Body of pancreas (tissue), 4 donors: ENCODE data around the gene ASPDH. TPM values are rescaled to one million over a fixed set of nuclear protein-coding genes. Genes with fewer than 3 reads are reported as not detected.

Experiments
- ATAC-seq: fragments of 150-250 bp; one replicate; pipeline ENCODE4 v1.9.1; 2016
- DNase-seq, 4 donors: peaks; one replicate each; pipeline ENCODE4 v3.0.0-alpha.2; 2019
- H3K27ac ChIP-seq, 4 donors: fragments of 200-600 bp; sonication (generic); 1 replicate in 3 of 4; 2 replicates in 1 of 4; pipeline versions ENCODE4 v1.5.1 to v1.6.1; 2016 to 2019; ENCODE audit warnings: mild to moderate bottlenecking in 1 of 4, mixed read lengths in 1 of 4, moderate library complexity in 1 of 4
- H3K27me3 ChIP-seq, 2 donors: fragments of 200-600 bp; sonication (generic); one replicate each; pipeline ENCODE4 v1.6.0; 2016; ENCODE audit warnings: mild to moderate bottlenecking in 1 of 2
- H3K36me3 ChIP-seq, 2 donors: fragments of 200-600 bp; sonication (generic); replicated peaks in 1 of 2; 2 replicates each; pipeline ENCODE4 v1.5.1; 2016; ENCODE audit warnings: low read depth in 2 of 2; ENCODE audit not compliant: insufficient read depth in 1 of 2
- H3K4me1 ChIP-seq: fragments of 200-600 bp; sonication (generic); one replicate; pipeline ENCODE4 v1.6.0; 2016
- H3K4me3 ChIP-seq, 2 donors: fragments of 200-600 bp; sonication (generic); 1 replicate in 1 of 2; 2 replicates in 1 of 2; pipeline ENCODE4 v1.5.1; 2016 to 2019
- H3K9me3 ChIP-seq, 3 donors: fragments of 200-600 bp; sonication (generic); 1 replicate in 2 of 3; 2 replicates in 1 of 3; pipeline ENCODE4 v1.5.1; 2016
- CTCF ChIP-seq, 7 experiments: fragments of 450-650 bp in 4 of 7; fragments of 200-600 bp in 3 of 7; sonication (generic) in 3 of 7; IDR thresholded peaks; one replicate each; pipeline ENCODE4 v1.5.1; 2016 to 2019; ENCODE audit warnings: antibody characterized with exemption in 7 of 7
- POLR2A ChIP-seq, 3 donors: fragments of 450-650 bp; IDR thresholded peaks; one replicate each; pipeline ENCODE4 v1.6.1; 2016; ENCODE audit warnings: antibody characterized with exemption in 3 of 3, mild to moderate bottlenecking in 2 of 3
- WGBS, 2 donors: methylation state at CpG; one replicate each; pipeline ENCODE4 v1.1.5; 2017; 5-methylcytosine and 5-hydroxymethylcytosine counted together
- intact Hi-C: fragments of 100-400 bp; cut with DNase I; formaldehyde crosslinking; loops from one replicate; pipeline ENCODE4 v1.15.1; 2023
- total RNA-seq, 2 donors: library from RNA; depleted of rRNA; stranded (reverse); fragments of >200 nt; gene quantifications; one replicate each; pipeline ENCODE4 v1.1.0, GENCODE V29; 2016

Gene ASPDH
- total RNA-seq, 2 donors from 2014 or later = not detected

- no peaks in the 10 kb centered on the region for H3K36me3 ChIP-seq
- no peak overlapping the region for H3K27ac ChIP-seq
- H3K4me3 ChIP-seq = no peak overlapping the region
- 93 to 97% methylated on average over 10 to 18 of the region's 18 CpGs for WGBS, 2 donors
- no peaks in the 10 kb centered on the region for H3K27me3 ChIP-seq
- DNase-seq (no peak), ATAC-seq (no peak)
- H3K9me3 ChIP-seq = no peaks in the 10 kb centered on the region
- intact Hi-C loops = no loop called here
- TF ChIP-seq CTCF (IDR thresholded peaks at IDR 0.05) (no peak), POLR2A (IDR thresholded peaks at IDR 0.05) (no peak)
- H3K4me1 ChIP-seq = no peaks in the 10 kb centered on the region
Measured at GRCh38 chr19:50490411-50490811, 23.3 kb downstream of the ASPDH start.

DNA sequence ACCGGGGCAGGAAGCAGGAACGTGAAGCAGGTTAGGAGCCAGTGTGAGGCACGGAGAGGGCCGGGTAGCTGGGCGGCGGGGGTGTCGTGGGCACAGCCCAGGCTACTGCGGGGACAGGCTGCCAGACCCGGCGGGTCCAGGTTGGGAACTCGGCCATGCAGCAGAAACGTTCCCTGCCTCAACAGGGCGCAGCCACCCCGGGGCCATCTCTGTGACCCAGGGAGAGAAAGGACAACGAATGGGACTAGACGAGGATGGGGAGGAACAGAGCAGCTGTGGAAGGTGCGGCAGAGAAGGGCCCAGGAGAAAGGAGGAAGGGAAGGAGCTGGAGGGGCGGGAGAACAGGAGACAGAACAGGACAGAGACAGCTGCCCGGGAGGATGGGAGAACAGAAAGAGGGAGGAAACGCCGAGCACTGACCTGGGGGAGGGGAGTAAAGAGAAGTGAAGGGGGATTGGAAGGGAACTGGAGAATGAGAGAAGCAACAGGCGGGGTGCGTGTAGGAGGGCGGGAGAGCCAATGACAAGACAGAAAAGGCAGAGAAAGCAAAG lies 24.2 kb downstream of the ASPDH start:
- no peak for DNase-seq
- no peak for ATAC-seq
- intact Hi-C loops = no loop called here

DNA sequence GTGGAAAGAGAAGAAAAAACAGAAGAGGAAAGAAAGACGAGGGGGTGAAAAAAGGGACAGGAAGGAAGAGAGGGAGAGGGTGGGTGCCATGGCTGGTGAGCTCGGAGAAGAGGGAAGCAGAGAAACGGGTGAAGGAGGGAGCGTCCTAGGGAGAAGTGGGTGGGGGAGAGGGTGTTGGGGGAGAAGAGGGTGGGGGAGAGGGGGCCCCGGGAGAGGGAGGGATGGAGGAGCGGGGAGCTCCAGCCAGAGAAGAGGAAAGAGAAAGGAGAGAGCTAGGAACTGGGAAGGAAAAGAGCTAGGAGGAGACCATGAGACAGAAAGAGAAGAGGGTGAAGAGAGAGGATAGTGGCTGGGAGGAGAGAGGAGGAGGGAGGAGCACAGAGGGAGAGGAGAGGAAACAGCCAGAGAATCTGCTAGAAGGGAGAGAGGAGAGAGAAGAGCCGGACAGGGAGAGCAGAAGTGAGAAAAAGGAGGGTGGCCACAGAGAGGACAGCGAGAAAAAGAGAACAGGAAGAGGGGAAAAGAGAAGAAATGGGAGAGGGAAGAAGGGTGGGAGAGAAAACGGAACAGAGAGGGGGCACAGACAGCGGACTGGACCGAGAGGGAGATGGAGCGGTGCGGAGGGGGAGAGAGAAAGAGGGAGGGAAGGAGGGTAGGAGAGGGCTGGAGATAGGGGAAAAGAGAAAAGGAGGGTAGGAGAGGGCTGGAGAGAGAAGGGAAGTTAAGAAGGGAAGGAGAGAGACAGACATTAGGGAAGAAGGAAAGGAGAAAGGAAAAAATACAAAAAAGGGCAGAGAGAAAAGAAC lies 25.1 kb downstream of the ASPDH start:
- no peaks in the 10 kb centered on the region for H3K27me3 ChIP-seq
- no peak overlapping the region for H3K4me3 ChIP-seq
- no peak for DNase-seq
- TF ChIP-seq POLR2A (IDR thresholded peaks at IDR 0.05) (no peak), CTCF (IDR thresholded peaks at IDR 0.05) (no peak)
- no peak for ATAC-seq
- H3K4me1 ChIP-seq = no peaks in the 10 kb centered on the region
- no peaks in the 10 kb centered on the region for H3K9me3 ChIP-seq
- intact Hi-C loops = no loop called here
- no peak overlapping the region for H3K27ac ChIP-seq
- H3K36me3 ChIP-seq = no peaks in the 10 kb centered on the region
- WGBS, 2 donors = 47 to 63% methylated on average over 12 to 13 of the region's 13 CpGs

More for the DNA sequence above, 24.2 kb downstream of the ASPDH start:
- Histone ChIP-seq H3K4me3 (no peak overlapping the region), H3K36me3 (no peaks in the 10 kb centered on the region), H3K27me3 (no peaks in the 10 kb centered on the region), H3K4me1 (no peaks in the 10 kb centered on the region), H3K27ac (no peak overlapping the region), H3K9me3 (no peaks in the 10 kb centered on the region)
- TF ChIP-seq CTCF (IDR thresholded peaks at IDR 0.05) (no peak), POLR2A (IDR thresholded peaks at IDR 0.05) (no peak)
- 62 to 66% methylated on average over 24 of the region's 24 CpGs for WGBS, 2 donors

GRCh38 chr19:50486823-50487515 lies 26.7 kb downstream of the ASPDH start:
- ATAC-seq = no peak
- 75 to 88% methylated on average over 16 to 18 of the region's 18 CpGs for WGBS, 2 donors
- no peaks in the 10 kb centered on the region for H3K27me3 ChIP-seq

More at GRCh38 chr19:50486823-50487515, 26.7 kb downstream of the ASPDH start:
- DNase-seq = peak in 2 of 4 donors; percentile 40 to 45
- H3K9me3 ChIP-seq = no peaks in the 10 kb centered on the region
- intact Hi-C loops = no loop called here
- H3K4me3 ChIP-seq = no peak overlapping the region
- peaks cover 0 to 3% of the 10 kb centered on the region in 2 donors for H3K36me3 ChIP-seq
- no peak for TF ChIP-seq POLR2A (IDR thresholded peaks at IDR 0.05)
- peak in 4 of 7 experiments; percentile 13 to 23 (median 16) for TF ChIP-seq CTCF (IDR thresholded peaks at IDR 0.05)
- H3K4me1 ChIP-seq = no peaks in the 10 kb centered on the region
- H3K27ac ChIP-seq = no peak overlapping the region
